ENCODE measurements around the gene AGBL4. TPM values are rescaled to one million over a fixed set of nuclear protein-coding genes. Genes with fewer than 3 reads are reported as not detected.

The AGBL4 gene
- total and polyA plus RNA-seq, 2 of the 4 experiments (the other 2 are of a cell fraction), result not detected

GRCh38 chr1:48726139-48726538 is 1297.6 kb downstream of the AGBL4 start:
- H3K4me3 ChIP-seq (ENCODE audit: insufficient read depth, low read depth, low read length), result no peak overlapping the region
- WGBS, 2 experiments (ENCODE audit: extremely low coverage in 2 of 2, insufficient read length in 1 of 2), result no CpG with 5 or more reads among the region's 2 CpGs
- H2AK5ac ChIP-seq (ENCODE audit: low read depth, low read length), result no peak overlapping the region
- POLR2A ChIA-PET (ENCODE audit: unreplicated experiment), result no interaction called here
- no peak overlapping the region for H3K14ac ChIP-seq (replicated peaks; ENCODE audit: low read depth, low read length)
- no peaks in the 10 kb centered on the region for H3K9me1 ChIP-seq (ENCODE audit: insufficient read depth, low read length)
- no peak overlapping the region for H3K4me2 ChIP-seq (ENCODE audit: low read depth, low read length)
- no peak overlapping the region for H3K4ac ChIP-seq (ENCODE audit: low read depth, low read length)
- in situ Hi-C loops (cut with MboI; ENCODE audit: low sequenced_read_pairs), result no loop called here
- H3K79me1 ChIP-seq (ENCODE audit: low read depth in 1 of 2, low read length in 2 of 2), result no peaks in the 10 kb centered on the region
- no peak overlapping the region for H4K91ac ChIP-seq (ENCODE audit: insufficient read depth, low read depth, low read length)
- H2AFZ ChIP-seq (replicated peaks; ENCODE audit: low read length, poor library complexity), result no peak overlapping the region
- ATAC-seq (ENCODE audit: low read depth) (no peak), DNase-seq (no peak)
- TF ChIP-seq POLR2A (IDR thresholded peaks at IDR 0.05; ENCODE audit: low read depth, low read length) (no peak), SMC3 (IDR thresholded peaks at IDR 0.05; ENCODE audit: low read depth, low read length) (no peak), MXI1 (IDR thresholded peaks at IDR 0.05; ENCODE audit: borderline replicate concordance, low read depth, low read length) (no peak), RFX5 (IDR thresholded peaks at IDR 0.05; ENCODE audit: low read depth, low read length) (no peak), CTCF (conservative IDR thresholded peaks at IDR 0.05; ENCODE audit: low read depth, low read length) (no peak), BHLHE40 (IDR thresholded peaks at IDR 0.05; ENCODE audit: low read depth, low read length) (no peak), MAZ (IDR thresholded peaks at IDR 0.05; ENCODE audit: borderline replicate concordance, low read depth, low read length) (no peak), RAD21 (IDR thresholded peaks at IDR 0.05; ENCODE audit: low read length) (no peak), NFE2L2 (IDR thresholded peaks at IDR 0.05; ENCODE audit: low read depth, low read length) (no peak), RCOR1 (IDR thresholded peaks at IDR 0.05; ENCODE audit: insufficient replicate concordance, low read length) (no peak)
- H3K18ac ChIP-seq (ENCODE audit: low read depth, low read length), result no peak overlapping the region
- CTCF ChIA-PET, result no interaction called here
- H2BK15ac ChIP-seq (ENCODE audit: low read depth, low read length), result no peak overlapping the region
- H3K56ac ChIP-seq (ENCODE audit: extremely low read depth, insufficient read depth, low read length), result no peak overlapping the region
- no peaks in the 10 kb centered on the region for H3K4me1 ChIP-seq (ENCODE audit: control insufficient read depth, insufficient read depth, low read length)
- no peak overlapping the region for H2BK5ac ChIP-seq (ENCODE audit: low read depth, low read length, poor library complexity, severe bottlenecking)
- no peak overlapping the region for H3K23ac ChIP-seq (ENCODE audit: low read depth, low read length)
- dilution Hi-C loops (cut with HindIII; ENCODE audit: low sequenced_read_pairs, unreplicated experiment), result no loop called here
- no peak overlapping the region for H4K5ac ChIP-seq (ENCODE audit: low read depth, low read length)
- no peak overlapping the region for H3K9ac ChIP-seq (ENCODE audit: low read depth, low read length)
- no peak overlapping the region for H3K27ac ChIP-seq (ENCODE audit: insufficient read depth, low read length)
- no peaks in the 10 kb centered on the region for H3K27me3 ChIP-seq (ENCODE audit: control insufficient read depth, insufficient read depth, low read length)
- no peak overlapping the region for H2AK9ac ChIP-seq (replicated peaks; ENCODE audit: low read depth, low read length, poor library complexity)
- H2BK120ac ChIP-seq (ENCODE audit: low read depth, low read length), result no peak overlapping the region
- H3K9me3 ChIP-seq (ENCODE audit: control insufficient read depth, insufficient read depth, low read length), result no peaks in the 10 kb centered on the region
- H4K20me1 ChIP-seq (ENCODE audit: insufficient read depth, low read length), result no peaks in the 10 kb centered on the region
- intact Hi-C loops (cut with micrococcal nuclease), result no loop called here
- BruUV-seq (replicated peaks), result no TSS peak
- H4K8ac ChIP-seq (ENCODE audit: low read depth in 2 of 2, low read length in 2 of 2), result no peak overlapping the region
- no peak overlapping the region for H2BK20ac ChIP-seq (ENCODE audit: low read depth, low read length)
- H3K36me3 ChIP-seq (ENCODE audit: control insufficient read depth, insufficient read depth, low read length), result no peaks in the 10 kb centered on the region
